OCI-LY7 (cell line): ENCODE data around the gene BSCL2.

Source experiments
- EZH2phosphoT487 ChIP-seq: fragments of 200-600 bp; sonication (generic); IDR thresholded peaks from 2 replicates; pipeline ENCODE4 v1.6.1; 2018; ENCODE audit warnings: low read depth, borderline replicate concordance, mild to moderate bottlenecking, mixed run types, antibody characterized with exemption, low read length, moderate library complexity, mixed read lengths
- TF ChIP-seq, protein P1 (sequence below): fragments of 200-600 bp; sonication (generic); conservative IDR thresholded peaks from 2 replicates; pipeline ENCODE4 v1.5.1; 2014; ENCODE audit warnings: mild to moderate bottlenecking, antibody characterized with exemption, low read length, moderate library complexity, mixed read lengths

DNA sequence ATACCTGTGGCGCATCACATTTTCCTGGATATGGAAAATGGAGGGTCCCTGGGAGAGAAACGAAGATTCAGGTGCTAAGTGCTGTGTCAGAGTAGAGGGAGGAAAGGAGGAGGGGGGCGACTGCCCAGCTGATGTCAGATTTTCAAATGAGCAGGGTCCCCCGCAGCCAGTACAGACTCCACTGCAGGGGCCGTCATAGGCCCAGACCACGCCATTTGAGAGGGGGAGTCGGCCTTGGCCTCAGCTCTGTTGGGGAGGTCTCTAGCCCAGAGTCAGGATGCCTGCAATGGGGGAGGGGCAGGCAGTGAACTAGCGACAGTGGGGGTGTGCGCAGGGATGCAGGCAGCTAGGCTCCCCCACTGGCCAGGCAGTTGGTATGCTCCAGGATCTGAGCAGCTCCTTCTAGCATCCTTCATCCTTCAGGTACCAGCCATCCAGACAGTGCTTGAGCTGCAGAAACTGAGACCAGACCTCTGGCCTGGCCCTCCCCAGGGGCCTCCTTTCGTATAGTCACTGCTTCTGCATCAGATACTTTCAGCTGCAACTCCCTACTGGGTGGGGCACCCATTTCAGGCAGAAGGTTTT, at the start of gene BSCL2, which contains the start of gene GNG3:
- TF ChIP-seq, protein P1, sequence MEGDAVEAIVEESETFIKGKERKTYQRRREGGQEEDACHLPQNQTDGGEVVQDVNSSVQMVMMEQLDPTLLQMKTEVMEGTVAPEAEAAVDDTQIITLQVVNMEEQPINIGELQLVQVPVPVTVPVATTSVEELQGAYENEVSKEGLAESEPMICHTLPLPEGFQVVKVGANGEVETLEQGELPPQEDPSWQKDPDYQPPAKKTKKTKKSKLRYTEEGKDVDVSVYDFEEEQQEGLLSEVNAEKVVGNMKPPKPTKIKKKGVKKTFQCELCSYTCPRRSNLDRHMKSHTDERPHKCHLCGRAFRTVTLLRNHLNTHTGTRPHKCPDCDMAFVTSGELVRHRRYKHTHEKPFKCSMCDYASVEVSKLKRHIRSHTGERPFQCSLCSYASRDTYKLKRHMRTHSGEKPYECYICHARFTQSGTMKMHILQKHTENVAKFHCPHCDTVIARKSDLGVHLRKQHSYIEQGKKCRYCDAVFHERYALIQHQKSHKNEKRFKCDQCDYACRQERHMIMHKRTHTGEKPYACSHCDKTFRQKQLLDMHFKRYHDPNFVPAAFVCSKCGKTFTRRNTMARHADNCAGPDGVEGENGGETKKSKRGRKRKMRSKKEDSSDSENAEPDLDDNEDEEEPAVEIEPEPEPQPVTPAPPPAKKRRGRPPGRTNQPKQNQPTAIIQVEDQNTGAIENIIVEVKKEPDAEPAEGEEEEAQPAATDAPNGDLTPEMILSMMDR, result no peak
- no peak for TF ChIP-seq EZH2phosphoT487
